ENCODE measurements around the gene ITGA6. TPM values are rescaled to one million over a fixed set of nuclear protein-coding genes. Genes with fewer than 3 reads are reported as not detected.

The ITGA6 gene
- total RNA-seq, 1 experiment from 2014 or later, result 93.1 TPM

DNA sequence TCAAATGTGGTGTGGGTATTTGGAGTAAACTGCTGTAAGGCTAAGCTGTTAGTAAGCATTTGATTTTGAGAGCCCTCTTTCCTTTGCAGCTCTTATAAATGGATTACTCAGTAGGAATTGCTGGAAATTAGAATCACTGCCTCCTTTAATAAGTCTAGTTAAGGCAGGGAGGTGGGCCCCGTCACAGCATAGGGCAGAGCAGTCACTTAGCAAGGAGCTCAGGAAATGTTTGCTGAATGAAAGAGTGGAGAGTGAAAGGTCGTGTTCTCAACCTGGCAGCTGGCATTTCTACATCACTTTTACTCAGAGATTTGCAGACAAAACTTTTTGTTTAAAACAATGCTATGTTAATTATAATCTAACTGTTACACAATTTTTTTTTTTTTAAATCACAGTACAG is 25.5 kb downstream of the ITGA6 start:
- TF ChIP-seq POLR2A (IDR thresholded peaks at IDR 0.05; ENCODE audit: borderline replicate concordance, extremely low read depth, insufficient read depth, insufficient read length) (no peak), POLR2AphosphoS5 (IDR thresholded peaks at IDR 0.05; ENCODE audit: low read depth, low read length) (no peak), SIN3A (IDR thresholded peaks at IDR 0.05; ENCODE audit: low read depth) (no peak), SP1 (IDR thresholded peaks at IDR 0.05; ENCODE audit: low read depth) (no peak)
- TF ChIP-seq, protein P1, sequence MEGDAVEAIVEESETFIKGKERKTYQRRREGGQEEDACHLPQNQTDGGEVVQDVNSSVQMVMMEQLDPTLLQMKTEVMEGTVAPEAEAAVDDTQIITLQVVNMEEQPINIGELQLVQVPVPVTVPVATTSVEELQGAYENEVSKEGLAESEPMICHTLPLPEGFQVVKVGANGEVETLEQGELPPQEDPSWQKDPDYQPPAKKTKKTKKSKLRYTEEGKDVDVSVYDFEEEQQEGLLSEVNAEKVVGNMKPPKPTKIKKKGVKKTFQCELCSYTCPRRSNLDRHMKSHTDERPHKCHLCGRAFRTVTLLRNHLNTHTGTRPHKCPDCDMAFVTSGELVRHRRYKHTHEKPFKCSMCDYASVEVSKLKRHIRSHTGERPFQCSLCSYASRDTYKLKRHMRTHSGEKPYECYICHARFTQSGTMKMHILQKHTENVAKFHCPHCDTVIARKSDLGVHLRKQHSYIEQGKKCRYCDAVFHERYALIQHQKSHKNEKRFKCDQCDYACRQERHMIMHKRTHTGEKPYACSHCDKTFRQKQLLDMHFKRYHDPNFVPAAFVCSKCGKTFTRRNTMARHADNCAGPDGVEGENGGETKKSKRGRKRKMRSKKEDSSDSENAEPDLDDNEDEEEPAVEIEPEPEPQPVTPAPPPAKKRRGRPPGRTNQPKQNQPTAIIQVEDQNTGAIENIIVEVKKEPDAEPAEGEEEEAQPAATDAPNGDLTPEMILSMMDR (IDR thresholded peaks at IDR 0.05 in 2 of 3, conservative IDR thresholded peaks at IDR 0.05 in 1 of 3; ENCODE audit: borderline replicate concordance in 1 of 3, insufficient read depth in 1 of 3, low read depth in 2 of 3, low read length in 2 of 3), result no peak
- TF ChIP-seq, protein P2, sequence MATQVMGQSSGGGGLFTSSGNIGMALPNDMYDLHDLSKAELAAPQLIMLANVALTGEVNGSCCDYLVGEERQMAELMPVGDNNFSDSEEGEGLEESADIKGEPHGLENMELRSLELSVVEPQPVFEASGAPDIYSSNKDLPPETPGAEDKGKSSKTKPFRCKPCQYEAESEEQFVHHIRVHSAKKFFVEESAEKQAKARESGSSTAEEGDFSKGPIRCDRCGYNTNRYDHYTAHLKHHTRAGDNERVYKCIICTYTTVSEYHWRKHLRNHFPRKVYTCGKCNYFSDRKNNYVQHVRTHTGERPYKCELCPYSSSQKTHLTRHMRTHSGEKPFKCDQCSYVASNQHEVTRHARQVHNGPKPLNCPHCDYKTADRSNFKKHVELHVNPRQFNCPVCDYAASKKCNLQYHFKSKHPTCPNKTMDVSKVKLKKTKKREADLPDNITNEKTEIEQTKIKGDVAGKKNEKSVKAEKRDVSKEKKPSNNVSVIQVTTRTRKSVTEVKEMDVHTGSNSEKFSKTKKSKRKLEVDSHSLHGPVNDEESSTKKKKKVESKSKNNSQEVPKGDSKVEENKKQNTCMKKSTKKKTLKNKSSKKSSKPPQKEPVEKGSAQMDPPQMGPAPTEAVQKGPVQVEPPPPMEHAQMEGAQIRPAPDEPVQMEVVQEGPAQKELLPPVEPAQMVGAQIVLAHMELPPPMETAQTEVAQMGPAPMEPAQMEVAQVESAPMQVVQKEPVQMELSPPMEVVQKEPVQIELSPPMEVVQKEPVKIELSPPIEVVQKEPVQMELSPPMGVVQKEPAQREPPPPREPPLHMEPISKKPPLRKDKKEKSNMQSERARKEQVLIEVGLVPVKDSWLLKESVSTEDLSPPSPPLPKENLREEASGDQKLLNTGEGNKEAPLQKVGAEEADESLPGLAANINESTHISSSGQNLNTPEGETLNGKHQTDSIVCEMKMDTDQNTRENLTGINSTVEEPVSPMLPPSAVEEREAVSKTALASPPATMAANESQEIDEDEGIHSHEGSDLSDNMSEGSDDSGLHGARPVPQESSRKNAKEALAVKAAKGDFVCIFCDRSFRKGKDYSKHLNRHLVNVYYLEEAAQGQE (IDR thresholded peaks at IDR 0.05; ENCODE audit: low read depth), result no peak
- intact Hi-C loops (cut with micrococcal nuclease), result no loop called here
- H3K27me3 ChIP-seq (ENCODE audit: insufficient read depth, low read length), result no peaks in the 10 kb centered on the region
- CTCF ChIA-PET, result interaction anchor here (2.0 kb wide), 1 partner anchor 8 kb away, joined by 10 read pairs; no protein-coding TSS in a partner anchor
- H3K4me1 ChIP-seq (ENCODE audit: control insufficient read depth in 1 of 2, insufficient read depth in 2 of 2, low read length in 2 of 2), result peaks cover 42 to 82% of the 10 kb centered on the region in 2 experiments
- no peaks in the 10 kb centered on the region for H3K9me3 ChIP-seq (ENCODE audit: control insufficient read depth in 1 of 2, insufficient read depth in 1 of 2, low read depth in 1 of 2, low read length in 2 of 2)
- DNase-seq (ENCODE audit: low read depth, low spot score), result no peak
- 0 out of 4 replicates have a peak, but pooled peaks cover 0 to 3% of the 10 kb centered on the region in 2 experiments for H3K36me3 ChIP-seq (ENCODE audit: control insufficient read depth in 1 of 2, insufficient read depth in 2 of 2, low read length in 2 of 2)
- POLR2A ChIA-PET, result interaction anchor here (1.1 to 2.0 kb wide), 2 partner anchors 9 to 11 kb away, joined by 4 to 7 read pairs; no protein-coding TSS in a partner anchor
- ATAC-seq, result no peak
- H3K27ac ChIP-seq (ENCODE audit: low read depth, low read length), result no peak overlapping the region
- H3K9me2 ChIP-seq (ENCODE audit: insufficient read depth), result no peaks in the 10 kb centered on the region
- no peaks in the 10 kb centered on the region for H4K20me1 ChIP-seq (ENCODE audit: insufficient read depth)
- H3K4me2 ChIP-seq (ENCODE audit: low read length), result no peak overlapping the region
- RAD21 ChIA-PET (ENCODE audit: low non-redundant PET in 1 of 2, low total read pairs in 2 of 2, uncharacterized antibody in 2 of 2, unreplicated experiment in 2 of 2), result no interaction called here
- H2AFZ ChIP-seq (ENCODE audit: low read depth, low read length, poor library complexity, severe bottlenecking), result no peak overlapping the region
- BruUV-seq (replicated peaks), result no TSS peak
- H3K4me3 ChIP-seq (replicated peaks in 1 of 2; ENCODE audit: low read depth in 1 of 2, low read length in 2 of 2), result no peak overlapping the region
- H3K79me2 ChIP-seq (ENCODE audit: insufficient read depth, low read length), result peaks cover 95% of the 10 kb centered on the region
- no peak overlapping the region for H3K9ac ChIP-seq (ENCODE audit: low read length)

Data from HCT116 (cell line).